Sigmoid colon (tissue), 4 donors: ENCODE data around the gene DLX5.

Experiments used
- POLR2AphosphoS5 ChIP-seq, 4 donors: sonication (generic); formaldehyde crosslinking; IDR thresholded peaks; one replicate each; pipeline ENCODE4 v1.6.1; 2017; ENCODE audit warnings: antibody characterized with exemption in 4 of 4
- TF ChIP-seq, protein P1 (sequence below), 4 experiments: fragments of 450-650 bp in 3 of 4; fragments of 200-600 bp in 1 of 4; IDR thresholded peaks; one replicate each; pipeline ENCODE4 v1.5.1; 2016 to 2019; ENCODE audit warnings: antibody characterized with exemption in 4 of 4, mild to moderate bottlenecking in 3 of 4, moderate library complexity in 2 of 4

DNA sequence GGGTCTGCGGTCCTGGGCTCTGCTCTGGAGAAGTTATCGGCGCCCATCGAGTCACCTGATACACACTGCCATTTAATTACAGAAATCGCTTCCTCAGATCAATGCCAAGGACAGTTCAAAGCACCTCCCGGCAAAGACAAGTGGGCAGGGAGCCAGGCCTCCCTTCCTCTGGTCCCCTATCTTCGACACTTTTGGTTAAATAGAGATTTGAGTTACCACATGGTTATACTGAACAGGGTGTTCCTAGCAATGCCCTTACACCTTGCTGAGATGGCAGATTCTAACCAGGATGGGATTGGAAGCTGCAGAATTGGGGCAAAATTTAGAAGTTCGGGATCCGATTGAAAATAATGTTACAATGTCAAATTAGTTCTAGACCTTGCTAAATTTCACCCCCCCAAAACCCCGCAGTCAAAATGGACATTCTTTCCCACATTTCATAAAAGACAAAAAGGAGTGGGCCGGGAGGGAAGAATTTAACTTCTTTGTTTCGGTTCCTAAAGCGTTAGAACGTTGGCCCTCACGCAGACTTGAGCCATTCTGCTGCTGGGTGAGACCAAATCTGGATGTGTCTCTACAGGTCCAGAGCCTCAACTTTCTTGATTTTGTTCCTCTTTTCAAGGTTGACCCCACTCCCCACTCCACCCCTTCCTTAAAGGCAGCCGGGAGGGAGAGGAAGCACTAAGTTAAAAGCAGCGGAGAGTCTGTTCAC, 2.2 kb upstream of the DLX5 start:
- TF ChIP-seq POLR2AphosphoS5 (IDR thresholded peaks at IDR 0.05): no peak
- TF ChIP-seq, protein P1, sequence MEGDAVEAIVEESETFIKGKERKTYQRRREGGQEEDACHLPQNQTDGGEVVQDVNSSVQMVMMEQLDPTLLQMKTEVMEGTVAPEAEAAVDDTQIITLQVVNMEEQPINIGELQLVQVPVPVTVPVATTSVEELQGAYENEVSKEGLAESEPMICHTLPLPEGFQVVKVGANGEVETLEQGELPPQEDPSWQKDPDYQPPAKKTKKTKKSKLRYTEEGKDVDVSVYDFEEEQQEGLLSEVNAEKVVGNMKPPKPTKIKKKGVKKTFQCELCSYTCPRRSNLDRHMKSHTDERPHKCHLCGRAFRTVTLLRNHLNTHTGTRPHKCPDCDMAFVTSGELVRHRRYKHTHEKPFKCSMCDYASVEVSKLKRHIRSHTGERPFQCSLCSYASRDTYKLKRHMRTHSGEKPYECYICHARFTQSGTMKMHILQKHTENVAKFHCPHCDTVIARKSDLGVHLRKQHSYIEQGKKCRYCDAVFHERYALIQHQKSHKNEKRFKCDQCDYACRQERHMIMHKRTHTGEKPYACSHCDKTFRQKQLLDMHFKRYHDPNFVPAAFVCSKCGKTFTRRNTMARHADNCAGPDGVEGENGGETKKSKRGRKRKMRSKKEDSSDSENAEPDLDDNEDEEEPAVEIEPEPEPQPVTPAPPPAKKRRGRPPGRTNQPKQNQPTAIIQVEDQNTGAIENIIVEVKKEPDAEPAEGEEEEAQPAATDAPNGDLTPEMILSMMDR (IDR thresholded peaks at IDR 0.05): no peak
